T-helper 1 cell treated with Interleukin-12 subunit alpha and Interleukin-12 subunit beta and Interleukin-4 antibody, amounts not matched to agents 30 ng/mL and 1 ng/mL, for 36 hours (primary cell): ENCODE data around the gene COG4. TPM values are rescaled to one million over a fixed set of nuclear protein-coding genes. Genes with fewer than 3 reads are reported as not detected.
"Not testable (repeated sequence)": the region's sequence is repeated elsewhere in the genome, so short reads cannot be mapped to it uniquely, and the experiment has no call there.

Experiments used
- intact Hi-C: fragments of 100-400 bp; cut with micrococcal nuclease; formaldehyde crosslinking; loops from one replicate; pipeline ENCODE4 v1.15.1; 2024
- total RNA-seq: library from RNA; stranded (reverse); gene quantifications from 2 replicates; pipeline ENCODE4 v1.2.3, GENCODE V29; 2022

The COG4 gene
- total RNA-seq, 1 donor from 2014 or later: 55.8 TPM

DNA sequence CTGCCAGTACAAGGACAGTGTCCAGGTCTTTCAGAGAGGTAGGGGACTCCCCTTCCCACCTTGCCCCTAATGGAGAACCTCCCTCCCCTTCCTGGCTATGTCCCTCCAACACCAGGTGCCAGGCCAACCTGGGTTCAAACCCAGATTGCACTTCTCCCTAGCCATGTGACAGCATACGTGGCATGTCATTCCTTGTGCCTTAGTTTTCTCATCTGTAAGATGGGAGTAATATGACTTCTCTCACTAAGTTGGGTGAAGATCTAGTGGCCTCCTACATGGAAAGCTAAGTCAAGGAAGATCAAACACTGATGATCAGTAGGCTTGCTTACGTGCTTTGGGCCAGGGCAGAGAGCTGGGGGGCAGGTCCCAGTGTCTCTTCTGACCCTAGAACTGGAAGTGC, 60.1 kb downstream of the COG4 start:
- intact Hi-C loops: no loop called here

DNA sequence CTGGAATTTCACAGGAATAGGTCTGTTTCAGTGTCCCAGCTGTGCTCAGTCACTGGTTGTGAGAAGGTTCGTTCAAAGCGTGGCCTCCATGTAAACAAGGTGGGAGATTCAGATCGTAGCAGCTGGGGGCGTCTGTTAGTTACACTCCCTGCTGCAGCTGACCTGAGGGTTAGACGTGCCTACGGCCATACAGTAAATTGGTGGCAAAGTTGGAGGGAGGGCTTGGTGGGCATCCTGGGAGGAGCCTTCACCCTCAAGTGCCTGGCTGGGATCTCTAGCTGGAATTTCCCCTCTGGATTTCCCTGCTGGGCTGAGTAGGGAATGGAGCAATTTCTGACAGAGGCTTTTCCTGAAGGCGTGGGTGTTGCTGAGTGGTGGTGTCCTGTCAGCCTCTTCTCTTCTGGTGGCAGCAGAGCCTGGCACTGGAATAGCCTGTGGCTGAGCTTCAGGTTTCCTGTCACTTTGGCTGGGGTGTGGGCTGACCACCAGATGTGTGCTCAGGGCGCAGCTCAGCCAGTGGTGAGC, 62.6 kb downstream of the COG4 start:
- intact Hi-C loops: no loop called here

DNA sequence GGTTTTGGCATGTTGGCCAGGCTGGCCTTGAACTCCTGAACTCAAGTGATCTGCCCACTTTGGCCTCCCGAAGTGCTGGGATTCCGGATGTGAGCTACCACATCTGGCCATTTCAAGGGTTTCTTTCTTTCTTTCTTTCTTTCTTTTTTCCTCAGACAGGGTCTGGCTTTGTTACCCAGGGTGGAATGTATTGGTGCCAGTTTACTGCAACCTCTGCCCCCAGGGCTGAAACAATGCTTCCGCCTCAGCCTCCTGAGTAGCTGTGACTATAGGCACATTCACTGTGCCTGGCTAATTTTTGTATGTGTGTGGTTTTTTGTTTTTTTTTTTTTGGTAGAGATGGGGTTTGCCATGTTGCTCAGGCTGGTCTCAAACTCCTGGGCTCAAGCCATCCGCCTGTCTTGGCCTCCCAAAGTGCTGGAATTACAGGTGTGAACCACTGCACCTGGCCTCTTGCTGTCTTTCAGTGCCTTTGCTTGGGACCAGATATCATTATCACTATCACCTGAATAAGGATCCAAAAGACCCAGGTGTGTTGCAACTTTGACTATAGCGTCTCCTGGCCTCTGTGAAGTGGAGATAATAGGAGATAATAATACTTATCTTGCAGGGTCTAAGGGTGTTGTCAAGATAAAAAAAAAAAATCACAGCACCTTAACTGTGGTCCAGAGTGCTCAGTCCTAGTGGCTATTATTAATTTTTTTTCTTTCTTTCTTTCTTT, 65.7 kb downstream of the COG4 start:
- intact Hi-C loops: no loop called here

DNA sequence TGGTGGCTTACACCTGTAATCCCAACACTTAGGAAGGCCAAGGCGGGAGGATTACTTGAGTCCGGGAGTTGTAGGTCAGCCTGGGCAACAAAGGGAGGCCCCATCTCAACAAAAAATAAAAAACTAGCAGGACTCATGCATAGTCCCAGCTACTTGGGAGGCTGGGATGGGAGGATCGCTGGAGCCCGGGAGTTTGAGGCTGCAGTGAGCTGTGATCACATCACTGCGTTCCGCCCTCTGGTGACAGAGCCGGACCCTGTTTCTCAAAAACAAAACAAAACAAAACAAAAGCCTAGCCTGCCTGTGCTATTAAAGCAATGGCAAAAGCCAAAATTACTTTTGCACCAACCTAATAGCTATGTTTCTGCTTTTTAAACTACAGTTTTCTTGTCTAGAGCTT, 67.4 kb downstream of the COG4 start:
- intact Hi-C loops: no loop called here

DNA sequence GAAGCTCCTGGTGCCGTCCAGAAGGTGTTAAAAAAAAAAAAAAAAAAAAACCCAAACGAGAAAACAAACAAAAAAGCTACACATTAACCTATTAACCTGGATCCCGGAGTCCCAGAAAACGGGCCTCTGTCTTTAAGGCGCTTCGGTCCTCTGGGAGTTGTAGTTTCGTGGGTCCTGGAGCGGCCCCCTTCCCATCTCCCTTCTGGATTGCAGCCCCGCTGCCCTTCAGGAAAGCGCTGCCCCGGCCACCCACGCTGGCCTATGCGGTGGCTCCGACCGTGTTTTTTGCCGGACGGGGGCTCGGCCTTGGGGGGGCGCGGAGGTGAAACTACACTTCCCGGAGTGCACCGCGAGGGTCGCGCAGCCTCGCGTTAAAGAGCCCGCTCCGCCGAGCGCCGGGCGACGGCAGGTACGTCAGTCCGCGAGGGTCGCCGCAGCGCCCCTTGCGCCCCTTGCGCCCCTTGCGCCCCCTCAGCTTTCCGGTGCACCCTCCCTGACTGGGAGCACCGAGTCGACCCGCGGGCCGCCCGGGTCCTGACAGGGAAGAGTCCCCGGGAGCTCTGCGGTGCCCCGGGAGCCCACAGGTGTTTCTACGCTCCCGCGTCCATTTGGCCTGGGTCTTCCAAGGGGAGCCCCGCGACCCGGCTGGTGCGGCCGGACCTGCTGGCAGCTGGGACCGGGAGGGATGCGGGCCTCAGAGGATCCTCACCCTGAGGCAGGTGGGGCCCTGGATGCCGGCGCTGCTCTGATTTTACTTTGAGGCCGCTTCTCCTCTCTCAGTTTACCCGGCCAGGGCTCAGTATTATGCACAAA, 68.9 kb downstream of the COG4 start, which contains the start of gene FCSK:
FCSK (plus strand) TSS at position 374 of the 813 bp plus-strand sequence. CDS start 8,596 bp downstream, outside the sequence.
- intact Hi-C loops: loop anchor here (1.0 kb wide), 8 partner anchors 15 to 347 kb away; partner anchors contain the start of genes COG4, DDX19A, SF3B3 and ST3GAL2

DNA sequence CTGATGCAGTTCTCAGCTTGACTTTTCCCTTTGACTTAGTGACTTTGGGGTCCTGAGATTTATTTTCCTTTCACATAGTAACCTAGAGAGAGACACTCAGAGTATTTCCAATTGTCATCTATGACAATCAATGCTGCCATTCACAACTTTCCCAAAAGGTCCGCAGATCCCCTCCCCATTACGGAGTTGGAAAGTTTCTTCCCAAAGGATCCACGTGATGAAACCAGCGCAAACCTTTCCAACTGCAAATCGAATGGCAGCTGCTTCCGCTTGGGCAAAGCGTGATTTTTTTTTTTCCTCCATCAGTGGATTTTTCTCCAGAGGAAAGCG, 69.5 kb downstream of the COG4 start:
- intact Hi-C loops: loop anchor here (1.0 kb wide), 8 partner anchors 15 to 347 kb away; partner anchors contain the start of genes COG4, DDX19A, SF3B3 and ST3GAL2

DNA sequence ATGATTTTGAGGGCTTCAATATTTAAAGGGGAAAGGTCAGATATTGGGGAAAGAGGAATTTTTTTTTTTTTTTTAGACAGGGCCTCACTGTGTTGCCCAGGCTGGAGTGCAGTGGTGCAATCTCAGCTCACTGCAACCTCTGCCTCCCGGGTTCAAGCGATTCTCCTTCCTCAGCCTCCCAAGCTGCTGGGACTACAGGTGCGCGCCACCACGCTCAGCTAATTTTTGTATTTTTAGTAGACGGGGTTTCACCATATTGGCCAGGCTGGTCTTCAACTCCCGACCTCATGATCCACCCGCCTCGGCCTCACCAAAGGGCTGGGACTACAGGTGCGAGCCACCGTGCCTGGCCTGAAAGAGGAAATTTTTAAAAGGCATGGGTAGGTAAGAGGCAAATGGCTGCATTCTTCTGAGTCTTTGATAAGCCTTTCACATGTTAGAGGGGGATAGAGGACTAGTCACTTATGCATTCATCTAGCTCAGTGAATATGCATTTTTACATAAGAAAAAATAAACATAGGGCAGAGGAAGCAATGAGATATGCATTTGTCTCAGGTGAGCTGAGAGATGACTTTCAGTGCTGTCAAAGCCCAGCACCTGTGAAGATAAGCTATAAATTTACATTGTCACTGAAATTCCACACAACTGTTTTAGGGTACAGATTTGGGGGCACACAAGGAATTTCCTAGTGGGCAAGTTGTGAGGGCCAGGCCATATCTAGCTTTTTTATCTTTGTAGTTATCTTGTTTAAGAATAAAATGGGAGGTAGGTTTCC, 70.0 kb downstream of the COG4 start:
- intact Hi-C loops: no loop called here

DNA sequence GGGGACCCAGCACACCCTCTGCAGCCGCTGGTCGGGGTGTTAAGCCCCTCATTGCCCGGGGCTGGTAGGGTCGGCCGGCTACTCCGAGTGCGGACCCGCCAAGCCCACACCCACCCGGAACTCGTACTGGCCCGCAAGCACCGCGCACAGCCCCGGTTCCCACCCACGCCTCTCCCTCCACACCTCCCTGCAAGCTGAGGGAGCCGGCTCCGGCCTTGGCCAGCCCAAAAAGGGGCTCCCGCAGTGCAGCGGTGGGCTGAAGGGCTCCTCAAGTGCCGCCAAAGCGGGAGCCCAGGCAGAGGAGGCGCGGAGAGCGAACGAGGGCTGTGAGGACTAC, 72.4 kb downstream of the COG4 start:
- intact Hi-C loops: not testable (repeated sequence)

DNA sequence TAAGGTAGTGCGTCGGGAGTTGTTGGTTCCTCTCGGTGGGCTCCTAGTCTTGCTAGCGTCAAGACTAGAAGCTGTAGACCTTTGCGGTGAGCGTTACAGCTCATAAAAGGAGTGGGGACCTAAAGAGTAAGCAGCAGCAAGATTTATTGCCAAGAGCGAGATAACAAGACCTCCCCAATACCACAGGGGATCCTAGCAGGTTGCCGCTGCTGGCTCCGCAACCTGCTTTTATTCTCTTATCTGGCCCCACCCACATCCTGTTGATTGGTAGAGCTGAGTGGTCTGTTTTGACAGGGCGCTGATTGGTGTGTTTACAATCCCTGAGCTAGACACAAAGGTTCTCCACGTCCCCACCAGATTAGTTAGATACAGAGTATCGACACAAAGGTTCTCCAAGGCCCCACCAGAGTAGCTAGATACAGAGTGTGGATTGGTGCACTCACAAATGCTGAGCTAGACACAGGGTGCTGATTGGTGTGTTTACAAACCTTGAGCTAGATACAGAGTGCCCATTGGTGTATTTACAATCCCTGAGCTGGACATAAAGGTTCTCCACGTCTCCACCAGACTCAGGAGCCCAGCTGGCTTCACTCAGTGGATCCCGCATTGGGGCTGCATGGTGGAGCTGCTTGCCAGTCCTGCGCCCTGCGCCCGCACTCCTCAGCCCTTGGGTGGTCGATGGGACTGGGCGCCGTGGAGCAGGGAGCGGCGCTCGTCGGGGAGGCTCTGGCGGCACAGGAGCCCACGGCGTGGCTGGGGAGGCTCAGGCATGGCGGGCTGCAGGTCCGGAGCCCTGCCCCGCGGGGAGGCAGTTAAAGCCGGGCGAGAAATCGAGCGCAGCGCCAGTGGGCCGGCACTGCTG, 73.0 kb downstream of the COG4 start:
- intact Hi-C loops: not testable (repeated sequence)

DNA sequence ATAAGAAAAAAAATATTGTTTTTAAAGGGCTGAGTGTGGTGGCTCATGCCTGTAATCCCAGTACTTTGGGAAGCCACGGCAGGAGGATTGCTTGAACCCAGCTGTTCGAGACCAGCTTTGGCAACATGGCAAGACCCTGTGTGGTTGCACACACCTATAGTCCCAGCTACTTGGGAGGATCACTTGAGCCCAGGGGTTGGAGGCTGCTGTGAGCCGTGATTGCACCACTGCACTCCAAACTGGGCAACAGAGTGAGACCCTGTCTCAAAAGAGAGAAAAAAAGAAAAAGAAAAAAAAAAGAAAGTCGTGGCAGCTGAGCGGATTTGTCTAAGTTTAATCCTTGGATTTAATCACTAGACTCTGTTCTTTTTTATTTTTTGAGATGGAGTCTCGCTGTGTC, 75.3 kb downstream of the COG4 start:
- intact Hi-C loops: no loop called here

DNA sequence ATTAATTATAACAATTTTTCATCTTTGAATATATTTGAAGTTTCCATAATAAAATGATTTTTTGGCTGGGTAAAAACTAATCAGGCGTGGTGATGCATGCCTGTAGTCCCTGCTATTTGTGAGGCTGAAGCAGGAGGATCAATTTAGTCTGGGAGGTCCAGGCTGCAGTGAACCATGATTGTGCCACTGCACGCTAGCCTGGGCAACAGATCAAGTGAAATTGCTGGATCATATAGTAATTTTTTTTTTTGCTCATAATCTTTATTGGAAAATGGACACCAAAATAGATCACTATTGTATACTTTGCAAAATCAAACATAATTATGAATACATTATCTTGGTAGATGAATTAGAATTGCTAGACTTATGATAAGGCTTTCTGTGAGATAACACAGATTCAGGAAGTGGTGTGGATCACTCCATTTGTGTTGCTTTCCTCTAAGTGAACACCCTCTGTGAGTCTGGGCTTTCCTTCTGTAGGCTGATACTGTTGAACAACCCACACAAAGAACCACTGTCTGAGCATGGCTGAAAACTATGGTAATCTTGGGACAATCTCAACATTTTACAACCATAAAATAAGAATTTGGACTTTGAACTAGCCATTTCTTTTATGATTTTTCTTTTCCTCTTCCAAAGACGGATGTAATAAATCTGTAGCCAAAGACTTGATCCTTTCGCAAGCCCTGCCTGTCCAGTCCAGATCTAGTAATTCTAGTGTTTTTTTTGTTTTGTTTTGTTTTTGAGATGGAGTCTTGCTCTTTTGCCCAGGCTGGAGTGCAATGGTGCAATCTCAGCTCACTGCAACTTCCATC, 78.9 kb downstream of the COG4 start:
- intact Hi-C loops: no loop called here

DNA sequence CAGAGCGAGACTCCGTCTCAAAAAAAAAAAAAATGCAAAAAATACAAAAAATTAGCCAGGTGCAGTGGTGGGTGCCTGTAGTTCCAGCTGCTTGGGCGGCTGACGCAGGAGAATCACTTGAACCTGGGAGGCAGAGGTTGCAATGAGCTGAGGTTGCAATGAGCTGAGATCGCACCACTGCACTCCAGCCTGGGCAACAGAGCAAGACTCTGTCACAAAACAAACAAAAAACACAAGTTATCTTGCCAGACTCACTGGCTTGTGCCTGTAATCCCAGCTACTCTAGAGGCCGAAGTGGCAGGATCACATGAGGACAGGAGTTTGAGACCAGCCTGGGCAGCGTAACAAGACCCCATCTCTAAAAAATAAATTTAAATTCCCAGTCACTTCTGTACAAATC, 81.0 kb downstream of the COG4 start:
- intact Hi-C loops: no loop called here

DNA sequence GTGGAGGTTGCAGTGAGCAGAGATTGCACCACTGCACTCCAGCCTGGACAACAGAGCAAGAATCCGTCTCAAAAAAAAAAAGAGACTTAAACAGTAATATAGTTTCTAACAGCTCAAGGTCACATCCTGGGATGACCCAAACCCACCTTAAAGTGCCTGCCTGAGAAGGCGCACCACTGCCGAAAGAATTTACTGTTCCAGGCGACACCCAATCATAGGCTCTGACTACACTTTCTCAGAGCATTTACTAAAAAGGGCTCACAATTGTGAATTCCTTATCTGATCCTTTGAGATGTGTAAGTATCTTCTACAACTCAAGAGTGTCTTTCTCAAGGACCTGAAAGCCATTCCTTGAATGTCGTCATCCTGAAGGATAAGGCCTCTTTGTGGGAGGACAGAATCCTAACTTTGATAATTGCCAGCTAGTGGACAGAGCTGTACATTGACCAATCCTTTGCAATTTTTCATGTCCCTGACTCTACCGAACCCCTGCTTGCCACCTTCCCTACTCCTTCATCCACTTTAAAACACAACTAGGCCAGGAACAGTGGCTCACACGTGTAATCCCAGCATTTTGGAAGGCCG, 81.9 kb downstream of the COG4 start:
- intact Hi-C loops: no loop called here

DNA sequence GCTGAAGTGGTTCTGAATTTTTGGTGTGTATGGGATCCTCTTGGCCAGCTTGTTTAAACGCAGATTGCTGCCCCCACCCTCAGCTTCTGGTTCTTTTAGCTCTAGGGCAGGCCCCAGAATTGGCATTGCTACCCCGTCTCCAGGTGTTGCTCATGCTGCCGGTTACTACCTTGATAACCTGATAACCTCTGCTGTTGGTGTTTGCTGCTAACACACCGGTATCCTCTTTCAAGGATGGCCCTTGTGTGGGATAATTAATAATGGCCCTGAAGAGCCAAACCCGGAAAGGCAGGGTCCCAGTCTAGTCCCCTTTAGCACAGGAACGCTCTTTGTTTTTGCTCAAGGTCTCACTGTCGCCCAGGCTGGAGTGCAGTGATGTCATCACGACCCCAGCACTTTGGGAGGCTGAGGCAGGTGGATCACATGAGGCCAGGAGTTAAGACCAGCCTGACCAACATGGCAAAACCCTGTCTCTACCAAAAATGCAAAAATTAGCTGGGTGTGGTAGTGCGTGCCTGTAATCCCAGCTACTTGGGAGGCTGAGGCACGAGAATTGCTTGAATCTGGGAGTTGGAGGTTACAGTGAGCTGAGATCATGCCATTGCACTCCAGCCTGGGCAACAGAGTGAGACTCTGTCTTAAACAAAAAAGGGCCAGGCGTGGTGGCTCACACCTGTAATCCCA, 83.2 kb downstream of the COG4 start:
- intact Hi-C loops: no loop called here

DNA sequence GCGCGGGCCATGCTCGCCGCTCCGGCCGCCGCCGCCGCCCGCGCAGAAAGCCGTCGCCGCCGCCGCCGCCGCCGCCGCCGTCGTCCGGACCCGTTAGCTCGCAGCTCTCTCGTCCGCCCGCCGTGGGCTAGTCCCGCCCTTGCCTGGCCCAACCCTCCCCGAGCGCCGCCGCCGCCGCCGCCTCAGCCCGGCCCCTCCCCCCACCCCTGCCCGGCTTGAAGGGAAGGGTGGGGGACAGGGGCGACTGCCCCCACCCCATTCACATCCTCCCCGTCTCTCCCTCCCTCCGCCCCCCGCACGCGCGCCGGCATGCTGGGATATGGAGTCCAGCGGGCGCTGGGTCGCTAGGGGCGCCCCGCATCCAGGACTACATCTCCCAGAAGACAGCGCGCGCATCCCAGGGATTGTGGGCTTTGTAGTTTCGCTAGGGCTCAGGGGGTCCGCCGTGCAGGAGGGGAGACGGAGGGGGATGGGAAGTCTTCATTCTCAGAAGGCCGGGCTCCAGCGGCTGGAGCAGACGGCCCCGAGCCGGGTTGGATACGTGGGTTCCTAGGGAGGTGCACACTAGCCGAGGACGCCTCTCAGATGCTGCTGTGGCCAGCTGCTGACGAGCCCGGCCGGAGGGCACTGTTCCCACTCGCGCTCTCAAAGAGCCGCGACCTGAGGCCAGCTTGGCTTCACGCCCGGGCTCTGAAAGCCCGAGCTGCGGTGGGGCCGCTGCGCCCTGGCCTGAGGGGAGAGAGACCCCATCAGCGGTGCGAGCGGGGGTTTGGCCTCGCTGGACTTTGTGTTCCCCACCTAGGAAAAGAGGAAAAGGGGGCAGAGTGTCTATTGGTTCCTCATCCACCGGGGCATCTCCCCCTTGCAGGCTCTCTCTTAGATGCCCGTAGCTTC, 84.1 kb downstream of the COG4 start, which contains the start of gene ST3GAL2:
ST3GAL2 (minus strand) TSS at position 132 of the 894 bp plus-strand sequence. CDS start 40,570 bp downstream, outside the sequence.
- intact Hi-C loops: loop anchor here (1.0 to 5.0 kb wide), 10 partner anchors 8 to 214 kb away; partner anchors contain the start of genes AARS1, COG4, DDX19A and EXOSC6

DNA sequence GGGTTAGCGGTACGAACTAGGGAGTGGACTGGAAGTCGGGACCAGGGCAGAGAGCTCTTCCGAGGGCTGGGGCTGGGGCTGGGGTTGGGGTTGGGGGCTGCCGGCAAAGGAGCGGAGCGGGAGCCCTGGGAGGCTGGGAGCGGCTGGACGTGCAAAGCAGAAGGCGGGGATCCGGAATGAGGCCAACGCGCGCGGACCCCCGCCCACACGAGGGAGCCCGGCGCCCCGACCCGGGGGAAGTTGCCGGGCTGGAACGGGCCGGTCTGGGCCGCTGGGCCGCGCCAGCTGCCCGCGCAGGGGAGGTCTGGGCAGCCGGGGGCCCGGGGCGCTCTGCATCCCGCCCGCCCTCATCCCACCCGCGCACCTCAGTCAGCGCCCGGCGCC, 84.8 kb downstream of the COG4 start:
- intact Hi-C loops: loop anchor here (2.0 to 5.0 kb wide), 2 partner anchors 38 to 186 kb away; partner anchors contain the start of gene EXOSC6
